GM12878 (cell line): ENCODE measurements around the gene NKAIN2. TPM values are rescaled to one million over a fixed set of nuclear protein-coding genes. Genes with fewer than 3 reads are reported as not detected.
"Not testable (repeated sequence)": the region's sequence is repeated elsewhere in the genome, so short reads cannot be mapped to it uniquely, and the experiment has no call there.

ENCODE experiments used
- ATAC-seq: fragments of 200-7000 bp; cut with Tn5 transposase; 3 replicates; pipeline ENCODE4 v1.9.1; 2020; ENCODE audit warnings: mild to moderate bottlenecking, moderate library complexity
- BruUV-seq: library from RNA; stranded (reverse); fragments of 400-500 nt; replicated peaks from 2 replicates; lab custom pipeline; 2021; lab: Mats Ljungman, UMichigan
- CTCF ChIA-PET: fragments of 300-600 bp; sonication (Branson Sonifier 250); formaldehyde crosslinking; extraction: SDS; loops from one replicate; lab custom pipeline; 2021; ENCODE audit warnings: inconsistent platforms; lab: Yijun Ruan, JAX
- POLR2A ChIA-PET: fragments of 350-600 bp; formaldehyde crosslinking; extraction: SDS; loops from one replicate; lab custom pipeline; 2021; ENCODE audit warnings: inconsistent platforms; lab: Charles Lee
- RAD21 ChIA-PET: fragments of 300-600 bp; sonication (Branson Sonifier 250); formaldehyde crosslinking; loops from one replicate; lab custom pipeline; 2023; ENCODE audit warnings: antibody characterized with exemption; ENCODE audit not compliant: unreplicated experiment; lab: Charles Lee
- SMC1A ChIA-PET: fragments of 300-600 bp; sonication (Branson Sonifier 250); formaldehyde crosslinking; loops from one replicate; lab custom pipeline; 2023; ENCODE audit not compliant: unreplicated experiment, uncharacterized antibody; lab: Charles Lee
- DNase-seq: peaks from one replicate; pipeline ENCODE4 v3.0.0-alpha.2; 2011; ENCODE audit warnings: low read depth, low spot score
- FAIRE-seq: peaks from 3 replicates; lab custom pipeline; 2011; peaks lifted over from hg19 to GRCh38; lab: Jason Lieb, UNC
- H2AFZ ChIP-seq: 2 replicates; pipeline ENCODE4 v1.6.0; 2011; ENCODE audit warnings: low read depth, low read length, control low read depth; ENCODE audit not compliant: control insufficient read depth
- H3K27ac ChIP-seq: 2 replicates; pipeline ENCODE4 v1.5.1; 2011; ENCODE audit warnings: control low read depth; ENCODE audit not compliant: control insufficient read depth, insufficient read depth
- H3K27me3 ChIP-seq, 2 experiments: replicated peaks in 1 of 2; 2 replicates each; pipeline versions ENCODE4 v1.6.0 to v1.6.1; 2011; ENCODE audit warnings: low read length in 1 of 2; ENCODE audit not compliant: control insufficient read depth in 2 of 2, insufficient read depth in 2 of 2
- H3K36me3 ChIP-seq, 2 experiments: 2 replicates each; pipeline ENCODE4 v1.5.1; 2011; ENCODE audit warnings: low read length in 1 of 2; ENCODE audit not compliant: control insufficient read depth in 2 of 2, insufficient read depth in 2 of 2
- H3K4me1 ChIP-seq: 2 replicates; pipeline ENCODE4 v1.6.1; 2011; ENCODE audit warnings: mild to moderate bottlenecking, low read length, moderate library complexity, mixed read lengths; ENCODE audit not compliant: control insufficient read depth, insufficient read depth
- H3K4me2 ChIP-seq: 2 replicates; pipeline ENCODE4 v1.6.0; 2011; ENCODE audit warnings: control low read depth; ENCODE audit not compliant: control insufficient read depth, insufficient read depth
- H3K4me3 ChIP-seq: fragments of 200-600 bp; sonication (generic); 2 replicates; pipeline ENCODE4 v1.5.1; 2016
- H3K79me2 ChIP-seq: 2 replicates; pipeline ENCODE4 v1.6.0; 2011; ENCODE audit warnings: low read length; ENCODE audit not compliant: control insufficient read depth, insufficient read depth
- H3K9ac ChIP-seq: 2 replicates; pipeline ENCODE4 v1.8.0; 2011; ENCODE audit warnings: low read length, control low read depth, mixed read lengths; ENCODE audit not compliant: control insufficient read depth, insufficient read depth
- H3K9me3 ChIP-seq: replicated peaks from 3 replicates; pipeline ENCODE4 v1.5.1; 2011; ENCODE audit warnings: mild to moderate bottlenecking, low read length; ENCODE audit not compliant: control insufficient read depth, insufficient read depth
- H4K20me1 ChIP-seq: 2 replicates; pipeline ENCODE4 v1.6.0; 2011; ENCODE audit not compliant: control insufficient read depth, insufficient read depth
- ATF2 ChIP-seq: IDR thresholded peaks from 2 replicates; pipeline ENCODE4 v1.6.1; 2012; ENCODE audit warnings: low read length, inconsistent platforms
- CEBPZ ChIP-seq: fragments of 150-350 bp; IDR thresholded peaks from 2 replicates; pipeline ENCODE4 v1.6.1; 2016; ENCODE audit warnings: low read depth, low read length
- GABPA ChIP-seq: IDR thresholded peaks from 2 replicates; pipeline ENCODE4 v1.6.1; 2014; ENCODE audit warnings: antibody characterized with exemption, low read depth, mild to moderate bottlenecking, inconsistent platforms
- MEF2A ChIP-seq: IDR thresholded peaks from 2 replicates; pipeline ENCODE4 v1.6.1; 2011; ENCODE audit warnings: low read depth, mild to moderate bottlenecking, low read length, moderate library complexity; ENCODE audit not compliant: insufficient read depth
- WGBS: methylation state at CpG from one replicate; pipeline ENCODE4 v1.1.6; 2016; ENCODE audit warnings: low lambda C conversion rate; ENCODE audit not compliant: insufficient replicate concordance, insufficient coverage; ENCODE audit errors: missing lambda C conversion rate; 5-methylcytosine and 5-hydroxymethylcytosine counted together
- in situ Hi-C: fragments of 300-500 bp; cut with MboI; formaldehyde crosslinking; loops from 9 replicates; pipeline ENCODE4 v1.14.3; 2018; ENCODE audit warnings: mixed read lengths
- intact Hi-C: fragments of 100-400 bp; cut with micrococcal nuclease; formaldehyde crosslinking; loops from one replicate; pipeline ENCODE4 v1.14.2; 2022; ENCODE audit not compliant: unreplicated experiment
- polyA plus RNA-seq, 11 experiments: library from polyadenylated mRNA; depleted of rRNA in 4 of 11; unstranded in 6 of 11; stranded (reverse) in 5 of 11; fragments of >200 nt; fragmentation: Nextera tagmentation in 4 of 11; fragmentation: Illumina TruSeq in 1 of 11; extraction: Ambion mirVana in 4 of 11; extraction: Trizol in 1 of 11; gene quantifications; 1 replicate in 1 of 11; 2 replicates in 10 of 11; pipeline versions ENCODE4 v1.2.1 to v1.2.3, GENCODE V29; 2011 to 2016; ENCODE audit warnings: inconsistent platforms in 2 of 11, missing spikeins in 2 of 11, low read depth in 1 of 11
- total RNA-seq, 4 experiments: library from RNA; depleted of rRNA in 3 of 4; stranded (reverse); fragments of >200 nt in 3 of 4; fragmentation: Illumina TruSeq in 1 of 4; extraction: Trizol in 1 of 4; gene quantifications; 2 replicates each; pipeline versions ENCODE4 v1.2.1 to v1.2.3, GENCODE V29; 2013 to 2021

Gene NKAIN2
- total and polyA plus RNA-seq, 10 of the 15 experiments (the other 5 are each of a cell fraction or from before 2014, with no cell fraction given): not detected

GRCh38 chr6:123986938-123987337, 183.3 kb downstream of the NKAIN2 start (continued):
- no peak for TF ChIP-seq CEBPZ
- TF ChIP-seq ATF2: 0 out of 2 replicates have a peak, but pooled peaks have one; percentile 32
- 0 out of 2 replicates have a peak, but pooled peaks have one; percentile 30 for TF ChIP-seq GABPA
- TF ChIP-seq MEF2A: 0 out of 2 replicates have a peak, but pooled peaks have one; percentile 26

GRCh38 chr6:123989918-123990317, 186.3 kb downstream of the NKAIN2 start:
- POLR2A ChIA-PET, H3K4me1 ChIP-seq: not testable (repeated sequence)
- WGBS: 17% methylated on average over 5 of the region's 5 CpGs

More at GRCh38 chr6:123989918-123990317, 186.3 kb downstream of the NKAIN2 start:
- CTCF ChIA-PET, H3K9me3 ChIP-seq, ATAC-seq, H3K27ac ChIP-seq, H2AFZ ChIP-seq, BruUV-seq, intact Hi-C loops, H3K79me2 ChIP-seq, H3K4me3 ChIP-seq, DNase-seq, H3K4me2 ChIP-seq, H3K36me3 ChIP-seq, H3K9ac ChIP-seq, RAD21 ChIA-PET, FAIRE-seq, H3K27me3 ChIP-seq, in situ Hi-C loops, SMC1A ChIA-PET, H4K20me1 ChIP-seq: not testable (repeated sequence)
